B cell (primary cell): Measurements from ENCODE around the gene OSBPL5.

ENCODE experiments used
- EZH2 ChIP-seq: IDR thresholded peaks from 2 replicates; pipeline ENCODE4 v1.6.1; 2012; ENCODE audit warnings: borderline replicate concordance, low read depth, mild to moderate bottlenecking, moderate library complexity, low read length; ENCODE audit not compliant: insufficient read depth, poor library complexity, severe bottlenecking
- TF ChIP-seq, protein P1 (sequence below): fragments of 200-600 bp; IDR thresholded peaks from one replicate; pipeline ENCODE4 v1.8.0; 2022; ENCODE audit warnings: antibody characterized with exemption, mild to moderate bottlenecking

DNA sequence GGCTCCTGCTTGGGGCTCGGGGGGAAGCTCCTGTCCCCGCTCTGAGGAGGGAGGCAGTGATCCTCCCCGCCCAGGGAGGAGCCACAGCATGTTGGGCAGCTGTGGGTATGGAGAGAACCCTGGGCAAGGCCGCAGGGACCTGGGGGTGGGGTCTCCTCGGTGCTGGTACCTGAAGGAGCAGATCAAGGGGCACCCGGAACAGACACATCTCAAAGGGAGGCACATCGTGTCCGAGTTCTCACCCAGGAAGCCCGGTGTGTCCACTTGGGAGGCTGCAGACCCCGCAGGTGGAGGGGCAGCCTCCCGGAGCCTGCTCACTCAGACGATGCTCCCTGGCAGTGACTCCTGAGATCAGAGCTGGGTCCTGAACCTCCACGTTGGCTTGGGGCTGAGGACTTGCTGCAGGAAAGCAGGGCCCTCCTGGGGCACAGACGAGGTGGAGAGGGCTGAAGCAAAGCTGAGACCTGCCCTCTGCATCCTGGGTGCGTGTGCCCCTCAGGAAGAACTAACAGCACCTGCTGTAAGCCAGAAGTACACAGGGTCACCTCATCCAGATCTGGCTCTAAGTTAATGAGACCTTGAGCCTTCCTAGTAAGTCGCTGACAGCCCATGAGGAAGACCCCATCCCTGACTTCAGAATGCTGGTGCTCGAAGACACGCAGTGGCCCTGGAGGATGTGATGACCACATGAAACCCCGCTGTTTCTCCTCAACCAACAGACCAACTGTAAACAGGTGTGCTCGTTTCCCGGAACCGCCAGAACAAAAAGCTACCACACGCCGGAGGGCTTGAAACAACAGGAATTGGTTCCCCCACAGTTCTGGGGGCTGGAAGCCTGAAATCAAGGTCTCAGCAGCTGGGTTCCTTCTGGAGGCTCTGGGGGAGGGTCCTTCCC, 5.9 kb upstream of the OSBPL5 start:
- TF ChIP-seq, protein P1, sequence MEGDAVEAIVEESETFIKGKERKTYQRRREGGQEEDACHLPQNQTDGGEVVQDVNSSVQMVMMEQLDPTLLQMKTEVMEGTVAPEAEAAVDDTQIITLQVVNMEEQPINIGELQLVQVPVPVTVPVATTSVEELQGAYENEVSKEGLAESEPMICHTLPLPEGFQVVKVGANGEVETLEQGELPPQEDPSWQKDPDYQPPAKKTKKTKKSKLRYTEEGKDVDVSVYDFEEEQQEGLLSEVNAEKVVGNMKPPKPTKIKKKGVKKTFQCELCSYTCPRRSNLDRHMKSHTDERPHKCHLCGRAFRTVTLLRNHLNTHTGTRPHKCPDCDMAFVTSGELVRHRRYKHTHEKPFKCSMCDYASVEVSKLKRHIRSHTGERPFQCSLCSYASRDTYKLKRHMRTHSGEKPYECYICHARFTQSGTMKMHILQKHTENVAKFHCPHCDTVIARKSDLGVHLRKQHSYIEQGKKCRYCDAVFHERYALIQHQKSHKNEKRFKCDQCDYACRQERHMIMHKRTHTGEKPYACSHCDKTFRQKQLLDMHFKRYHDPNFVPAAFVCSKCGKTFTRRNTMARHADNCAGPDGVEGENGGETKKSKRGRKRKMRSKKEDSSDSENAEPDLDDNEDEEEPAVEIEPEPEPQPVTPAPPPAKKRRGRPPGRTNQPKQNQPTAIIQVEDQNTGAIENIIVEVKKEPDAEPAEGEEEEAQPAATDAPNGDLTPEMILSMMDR: no peak
- no peak for TF ChIP-seq EZH2
